DND-41 (cell line): ENCODE results near the gene KY.

Experiments
- ATAC-seq: fragments of 200-7000 bp; cut with Tn5 transposase; 3 replicates; pipeline ENCODE4 v1.9.1; 2021; ENCODE audit warnings: low read depth; ENCODE audit not compliant: insufficient read depth
- DNase-seq: peaks from one replicate; pipeline ENCODE4 v3.0.0-alpha.2; 2020
- H2AFZ ChIP-seq: 2 replicates; pipeline ENCODE4 v1.6.0; 2012; ENCODE audit warnings: low read depth, low read length
- H3K27ac ChIP-seq: 2 replicates; pipeline ENCODE4 v1.5.1; 2012; ENCODE audit warnings: low read length, inconsistent platforms
- H3K27me3 ChIP-seq: fragments of 200-600 bp; sonication (generic); 2 replicates; pipeline ENCODE4 v1.6.0; 2012; ENCODE audit warnings: low read length, mild to moderate bottlenecking, inconsistent platforms; ENCODE audit not compliant: insufficient read depth, poor library complexity
- H3K36me3 ChIP-seq: 2 replicates; pipeline ENCODE4 v1.5.1; 2012; ENCODE audit warnings: low read length, inconsistent platforms; ENCODE audit not compliant: insufficient read depth
- H3K4me1 ChIP-seq: 2 replicates; pipeline ENCODE4 v1.5.1; 2012; ENCODE audit warnings: mild to moderate bottlenecking, low read length; ENCODE audit not compliant: insufficient read depth
- H3K4me2 ChIP-seq: 2 replicates; pipeline ENCODE4 v1.6.0; 2012; ENCODE audit warnings: mild to moderate bottlenecking, moderate library complexity, low read length, inconsistent platforms; ENCODE audit not compliant: insufficient read depth
- H3K4me3 ChIP-seq, 2 experiments: fragments of 200-600 bp in 1 of 2; shearing (Covaris generic) in 1 of 2; 2 replicates each; pipeline ENCODE4 v1.5.1; 2012 to 2016; ENCODE audit warnings: inconsistent platforms in 2 of 2, low read length in 2 of 2, mild to moderate bottlenecking in 2 of 2, low read depth in 1 of 2, moderate library complexity in 1 of 2
- H3K79me2 ChIP-seq: 2 replicates; pipeline ENCODE4 v1.6.0; 2012; ENCODE audit warnings: low read length, inconsistent platforms; ENCODE audit not compliant: insufficient read depth
- H3K9ac ChIP-seq: 2 replicates; pipeline ENCODE4 v1.6.0; 2012; ENCODE audit warnings: low read depth, mild to moderate bottlenecking, inconsistent platforms, low read length, moderate library complexity
- H3K9me3 ChIP-seq: 2 replicates; pipeline ENCODE4 v1.5.1; 2012; ENCODE audit warnings: low read length, moderate library complexity, mild to moderate bottlenecking, inconsistent platforms; ENCODE audit not compliant: insufficient read depth, severe bottlenecking
- H4K20me1 ChIP-seq: 2 replicates; pipeline ENCODE4 v1.6.0; 2012; ENCODE audit warnings: low read length; ENCODE audit not compliant: insufficient read depth
- CTCF ChIP-seq: IDR thresholded peaks from 2 replicates; pipeline ENCODE4 v1.5.1; 2012; ENCODE audit warnings: borderline replicate concordance, low read length, moderate library complexity, mild to moderate bottlenecking; ENCODE audit not compliant: poor library complexity, severe bottlenecking; ENCODE audit errors: extremely low read depth
- EZH2 ChIP-seq: IDR thresholded peaks from 3 replicates; pipeline ENCODE4 v1.6.1; 2012; ENCODE audit warnings: borderline replicate concordance, low read depth, mild to moderate bottlenecking, moderate library complexity, low read length, inconsistent platforms; ENCODE audit not compliant: severe bottlenecking

Gene KY

GRCh38 chr3:134697830-134698689 is 47.2 kb upstream of the KY start:
- H3K4me1 ChIP-seq: no peaks in the 10 kb centered on the region
- H3K27ac ChIP-seq: no peak overlapping the region
- peaks cover 9% of the 10 kb centered on the region for H3K27me3 ChIP-seq
- H3K9ac ChIP-seq: no peak overlapping the region
- no peaks in the 10 kb centered on the region for H3K9me3 ChIP-seq
- H3K4me3 ChIP-seq: no peak overlapping the region
- TF ChIP-seq CTCF (no peak), EZH2 (no peak)
- H2AFZ ChIP-seq: no peak overlapping the region
- no peak overlapping the region for H3K4me2 ChIP-seq
- no peaks in the 10 kb centered on the region for H3K36me3 ChIP-seq
- H3K79me2 ChIP-seq: no peaks in the 10 kb centered on the region
- no peaks in the 10 kb centered on the region; the same call in 1 of the 2 replicates for H4K20me1 ChIP-seq
- ATAC-seq (no peak), DNase-seq (no peak)

- no peak overlapping the region for H2AFZ ChIP-seq
Observed at GRCh38 chr3:134696155-134696554, 45.3 kb upstream of the KY start.

GRCh38 chr3:134694946-134695543 is 44.2 kb upstream of the KY start:
- Histone ChIP-seq H4K20me1 (no peaks in the 10 kb centered on the region; the same call in 1 of the 2 replicates), H3K79me2 (no peaks in the 10 kb centered on the region), H3K4me3 (no peak overlapping the region), H2AFZ (no peak overlapping the region), H3K4me2 (no peak overlapping the region), H3K9ac (no peak overlapping the region), H3K36me3 (no peaks in the 10 kb centered on the region), H3K27me3 (peaks cover 9% of the 10 kb centered on the region), H3K27ac (no peak overlapping the region), H3K4me1 (no peaks in the 10 kb centered on the region), H3K9me3 (no peaks in the 10 kb centered on the region)
- TF ChIP-seq CTCF: no peak
- TF ChIP-seq EZH2: no peak
- ATAC-seq (no peak), DNase-seq (no peak)

More at GRCh38 chr3:134696155-134696554, 45.3 kb upstream of the KY start:
- H3K9ac ChIP-seq: no peak overlapping the region
- no peak for ATAC-seq
- H3K27me3 ChIP-seq: peaks cover 9% of the 10 kb centered on the region
- no peak for TF ChIP-seq CTCF
- TF ChIP-seq EZH2: no peak
- H3K79me2 ChIP-seq: no peaks in the 10 kb centered on the region
- no peaks in the 10 kb centered on the region for H3K4me1 ChIP-seq
- H3K4me3 ChIP-seq: no peak overlapping the region
- H4K20me1 ChIP-seq: no peaks in the 10 kb centered on the region; the same call in 1 of the 2 replicates
- no peaks in the 10 kb centered on the region for H3K36me3 ChIP-seq
- DNase-seq: no peak
- no peak overlapping the region for H3K27ac ChIP-seq
- no peak overlapping the region for H3K4me2 ChIP-seq
- H3K9me3 ChIP-seq: no peaks in the 10 kb centered on the region
